NCI-H2081 (cell line): ENCODE results near the gene C1QTNF7.

Experiments used
- DNase-seq, 2 experiments: peaks; one replicate each; lab custom pipeline; 2025; lab: John Stamatoyannopoulos, UW

The C1QTNF7 gene

GRCh38 chr4:15427701-15428100 is at the start of gene C1QTNF7:
C1QTNF7 (plus strand) TSS chr4:15428033; CDS start chr4:15435744, 7,711 bp downstream.
- DNase-seq = no peak

- no peak for DNase-seq
These were observed 49.8 kb upstream of the C1QTNF7 start for GRCh38 chr4:15378062-15378461.

- no peak for DNase-seq
These were observed 49.3 kb upstream of the C1QTNF7 start for GRCh38 chr4:15378493-15378892.

- DNase-seq = no peak
These were observed 46.0 kb upstream of the C1QTNF7 start for GRCh38 chr4:15381806-15382338.

GRCh38 chr4:15382669-15383273 is 45.1 kb upstream of the C1QTNF7 start:
- DNase-seq = no peak

- DNase-seq = no peak
These were observed 42.3 kb upstream of the C1QTNF7 start for GRCh38 chr4:15385515-15385914.

GRCh38 chr4:15385928-15386327 is 41.9 kb upstream of the C1QTNF7 start:
- DNase-seq = no peak

GRCh38 chr4:15390494-15390893 is 37.3 kb upstream of the C1QTNF7 start:
- DNase-seq = no peak

GRCh38 chr4:15392053-15392805 is 35.6 kb upstream of the C1QTNF7 start:
- DNase-seq = no peak

- no peak for DNase-seq
These were observed 32.5 kb upstream of the C1QTNF7 start for GRCh38 chr4:15395311-15395710.

GRCh38 chr4:15396157-15396800 is 31.6 kb upstream of the C1QTNF7 start:
- peak; percentile 38 to 61 for DNase-seq

- no peak for DNase-seq
These were observed 29.8 kb upstream of the C1QTNF7 start for GRCh38 chr4:15398001-15398400.

- DNase-seq = no peak
These were observed 29.1 kb upstream of the C1QTNF7 start for GRCh38 chr4:15398732-15399131.

GRCh38 chr4:15400226-15400625 is 27.6 kb upstream of the C1QTNF7 start:
- no peak for DNase-seq

- no peak for DNase-seq
These were observed 26.7 kb upstream of the C1QTNF7 start for GRCh38 chr4:15400981-15401671.

- DNase-seq = no peak
These were observed 25.7 kb upstream of the C1QTNF7 start for GRCh38 chr4:15402146-15402545.

- no peak for DNase-seq
These were observed 24.9 kb upstream of the C1QTNF7 start for GRCh38 chr4:15402974-15403373.

GRCh38 chr4:15405018-15405417 is 22.8 kb upstream of the C1QTNF7 start:
- DNase-seq = no peak

GRCh38 chr4:15410750-15411149 is 17.1 kb upstream of the C1QTNF7 start:
- peak in 1 of 2 experiments; percentile 46 for DNase-seq

GRCh38 chr4:15412461-15412860 is 15.4 kb upstream of the C1QTNF7 start:
- no peak for DNase-seq

GRCh38 chr4:15413010-15413622 is 14.7 kb upstream of the C1QTNF7 start:
- DNase-seq = no peak

- DNase-seq = no peak
These were observed 14.2 kb upstream of the C1QTNF7 start for GRCh38 chr4:15413623-15414019.
